OCI-LY1 (cell line): ENCODE results near the gene TRMT1L.

Experiments used
- EZH2 ChIP-seq: fragments of 200-600 bp; sonication (generic), shearing (Covaris generic); IDR thresholded peaks from 2 replicates; pipeline ENCODE4 v1.8.0; 2017; ENCODE audit warnings: borderline replicate concordance, mixed run types, mild to moderate bottlenecking, antibody characterized with exemption, low read length, moderate library complexity, mixed read lengths
- TF ChIP-seq, protein P1 (sequence below): fragments of 200-600 bp; sonication (generic), shearing (Covaris generic); IDR thresholded peaks from 2 replicates; pipeline ENCODE4 v1.5.1; 2017; ENCODE audit warnings: mild to moderate bottlenecking, antibody characterized with exemption, low read length, moderate library complexity, mixed read lengths

DNA sequence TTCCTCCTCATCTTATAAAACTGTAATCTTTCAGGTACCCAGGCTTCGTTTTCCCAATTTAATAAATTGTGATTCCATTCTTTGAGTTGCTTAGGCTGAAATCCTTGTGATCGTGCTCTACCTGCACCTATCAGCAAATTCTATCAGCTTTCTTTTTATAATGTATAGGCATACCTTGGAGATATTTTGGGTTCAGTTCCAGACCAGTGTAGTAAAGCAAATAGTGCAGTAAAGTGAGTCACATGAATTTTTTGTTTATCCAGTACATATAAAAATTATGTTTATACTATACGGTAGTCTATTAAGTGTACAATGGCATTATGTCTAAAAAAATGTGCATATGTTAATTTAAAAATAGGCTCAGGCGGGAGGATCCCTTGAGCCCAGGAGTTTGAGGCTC, 5.7 kb upstream of the TRMT1L start:
- TF ChIP-seq, protein P1, sequence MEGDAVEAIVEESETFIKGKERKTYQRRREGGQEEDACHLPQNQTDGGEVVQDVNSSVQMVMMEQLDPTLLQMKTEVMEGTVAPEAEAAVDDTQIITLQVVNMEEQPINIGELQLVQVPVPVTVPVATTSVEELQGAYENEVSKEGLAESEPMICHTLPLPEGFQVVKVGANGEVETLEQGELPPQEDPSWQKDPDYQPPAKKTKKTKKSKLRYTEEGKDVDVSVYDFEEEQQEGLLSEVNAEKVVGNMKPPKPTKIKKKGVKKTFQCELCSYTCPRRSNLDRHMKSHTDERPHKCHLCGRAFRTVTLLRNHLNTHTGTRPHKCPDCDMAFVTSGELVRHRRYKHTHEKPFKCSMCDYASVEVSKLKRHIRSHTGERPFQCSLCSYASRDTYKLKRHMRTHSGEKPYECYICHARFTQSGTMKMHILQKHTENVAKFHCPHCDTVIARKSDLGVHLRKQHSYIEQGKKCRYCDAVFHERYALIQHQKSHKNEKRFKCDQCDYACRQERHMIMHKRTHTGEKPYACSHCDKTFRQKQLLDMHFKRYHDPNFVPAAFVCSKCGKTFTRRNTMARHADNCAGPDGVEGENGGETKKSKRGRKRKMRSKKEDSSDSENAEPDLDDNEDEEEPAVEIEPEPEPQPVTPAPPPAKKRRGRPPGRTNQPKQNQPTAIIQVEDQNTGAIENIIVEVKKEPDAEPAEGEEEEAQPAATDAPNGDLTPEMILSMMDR: no peak
- no peak for TF ChIP-seq EZH2
